Measurements from ENCODE around the gene PLXNB1.

DNA sequence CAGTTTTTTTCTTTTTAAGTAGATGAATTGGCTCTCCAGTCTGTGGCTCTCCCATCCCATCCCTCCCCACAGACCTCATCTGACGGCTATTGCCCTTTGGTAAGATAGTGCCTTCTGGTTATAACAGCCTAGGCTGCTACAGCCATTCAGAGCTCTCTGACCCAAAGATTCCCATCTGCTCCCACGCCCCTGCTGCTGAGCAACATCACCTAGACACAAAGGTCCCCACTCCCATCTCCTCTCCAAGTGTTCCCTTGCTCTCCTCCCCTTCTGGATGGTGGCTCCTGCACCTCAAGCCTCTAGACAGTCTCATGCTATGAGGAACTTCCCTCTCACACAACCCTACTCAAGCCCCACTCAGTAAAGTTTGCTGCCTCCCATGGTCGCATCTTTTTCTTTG is 34.2 kb downstream of the PLXNB1 start:
- TF ChIP-seq ZNF660 (tag by site-specific recombination; IDR thresholded peaks at IDR 0.05), result no peak
- TF ChIP-seq ZBTB49 (tag by site-specific recombination; IDR thresholded peaks at IDR 0.05; ENCODE audit: low read depth), result no peak
- TF ChIP-seq, protein P1, sequence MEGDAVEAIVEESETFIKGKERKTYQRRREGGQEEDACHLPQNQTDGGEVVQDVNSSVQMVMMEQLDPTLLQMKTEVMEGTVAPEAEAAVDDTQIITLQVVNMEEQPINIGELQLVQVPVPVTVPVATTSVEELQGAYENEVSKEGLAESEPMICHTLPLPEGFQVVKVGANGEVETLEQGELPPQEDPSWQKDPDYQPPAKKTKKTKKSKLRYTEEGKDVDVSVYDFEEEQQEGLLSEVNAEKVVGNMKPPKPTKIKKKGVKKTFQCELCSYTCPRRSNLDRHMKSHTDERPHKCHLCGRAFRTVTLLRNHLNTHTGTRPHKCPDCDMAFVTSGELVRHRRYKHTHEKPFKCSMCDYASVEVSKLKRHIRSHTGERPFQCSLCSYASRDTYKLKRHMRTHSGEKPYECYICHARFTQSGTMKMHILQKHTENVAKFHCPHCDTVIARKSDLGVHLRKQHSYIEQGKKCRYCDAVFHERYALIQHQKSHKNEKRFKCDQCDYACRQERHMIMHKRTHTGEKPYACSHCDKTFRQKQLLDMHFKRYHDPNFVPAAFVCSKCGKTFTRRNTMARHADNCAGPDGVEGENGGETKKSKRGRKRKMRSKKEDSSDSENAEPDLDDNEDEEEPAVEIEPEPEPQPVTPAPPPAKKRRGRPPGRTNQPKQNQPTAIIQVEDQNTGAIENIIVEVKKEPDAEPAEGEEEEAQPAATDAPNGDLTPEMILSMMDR (tag by site-specific recombination; IDR thresholded peaks at IDR 0.05), result no peak
- no peak for TF ChIP-seq REST (tag by site-specific recombination; IDR thresholded peaks at IDR 0.05)
- TF ChIP-seq SCRT2 (tag by site-specific recombination; IDR thresholded peaks at IDR 0.05), result no peak

Measured in HEK293 (cell line).